H9 (cell line): Measurements from ENCODE around the gene TNIK. TPM values are rescaled to one million over a fixed set of nuclear protein-coding genes. Genes with fewer than 3 reads are reported as not detected.

Experiments
- DNase-seq: peaks from one replicate; pipeline ENCODE4 v3.0.0-alpha.2; 2017
- H2AFZ ChIP-seq: one replicate; pipeline ENCODE4 v1.6.1; 2013; ENCODE audit warnings: mild to moderate bottlenecking, low read length, control low read depth, moderate library complexity
- H2AK5ac ChIP-seq: 2 replicates; pipeline ENCODE4 v1.6.1; 2013; ENCODE audit warnings: low read length, control low read depth, mixed read lengths; ENCODE audit not compliant: insufficient read length
- H2BK120ac ChIP-seq: one replicate; pipeline ENCODE4 v1.6.1; 2013; ENCODE audit warnings: low read depth, mild to moderate bottlenecking, low read length, control low read depth, inconsistent platforms; ENCODE audit not compliant: poor library complexity, severe bottlenecking
- H2BK12ac ChIP-seq: 2 replicates; pipeline ENCODE4 v1.6.1; 2013; ENCODE audit warnings: low read length, control low read depth, mixed read lengths, low read depth; ENCODE audit not compliant: insufficient read length
- H2BK15ac ChIP-seq: 2 replicates; pipeline ENCODE4 v1.6.1; 2013; ENCODE audit warnings: low read depth, low read length, control low read depth
- H2BK20ac ChIP-seq: one replicate; pipeline ENCODE4 v1.6.1; 2013; ENCODE audit warnings: low read depth, mild to moderate bottlenecking, low read length, control low read depth, inconsistent platforms; ENCODE audit not compliant: poor library complexity, severe bottlenecking
- H2BK5ac ChIP-seq: 2 replicates; pipeline ENCODE4 v1.6.1; 2013; ENCODE audit warnings: low read length, control low read depth, mixed read lengths; ENCODE audit not compliant: insufficient read length
- H3K14ac ChIP-seq: 2 replicates; pipeline ENCODE4 v1.6.1; 2013; ENCODE audit warnings: low read length, control low read depth; ENCODE audit not compliant: insufficient read depth
- H3K18ac ChIP-seq: 2 replicates; pipeline ENCODE4 v1.6.1; 2013; ENCODE audit warnings: low read depth, mild to moderate bottlenecking, mixed read lengths, low read length, control low read depth; ENCODE audit not compliant: insufficient read length
- H3K23ac ChIP-seq: 2 replicates; pipeline ENCODE4 v1.6.1; 2013; ENCODE audit warnings: low read length, control low read depth, mixed read lengths, low read depth; ENCODE audit not compliant: insufficient read length
- H3K23me2 ChIP-seq: 2 replicates; pipeline ENCODE4 v1.6.1; 2013; ENCODE audit warnings: low read depth, mild to moderate bottlenecking, mixed read lengths, low read length, control low read depth; ENCODE audit not compliant: insufficient read length, poor library complexity, severe bottlenecking
- H3K27ac ChIP-seq: 2 replicates; pipeline ENCODE4 v1.5.1; 2013; ENCODE audit warnings: low read length, control low read depth, mixed read lengths, low read depth; ENCODE audit not compliant: insufficient read length
- H3K27me3 ChIP-seq: 2 replicates; pipeline ENCODE4 v1.6.1; 2013; ENCODE audit warnings: low read length, control low read depth, inconsistent platforms; ENCODE audit not compliant: insufficient read depth
- H3K4ac ChIP-seq: 2 replicates; pipeline ENCODE4 v1.6.1; 2013; ENCODE audit warnings: low read depth, mild to moderate bottlenecking, control low read depth, inconsistent platforms, low read length, moderate library complexity
- H3K4me1 ChIP-seq: 2 replicates; pipeline ENCODE4 v1.6.1; 2013; ENCODE audit warnings: low read length, control low read depth, inconsistent platforms; ENCODE audit not compliant: insufficient read depth
- H3K4me2 ChIP-seq: 2 replicates; pipeline ENCODE4 v1.6.1; 2013; ENCODE audit warnings: low read length, control low read depth, mixed read lengths; ENCODE audit not compliant: insufficient read length, insufficient read depth
- H3K56ac ChIP-seq: 2 replicates; pipeline ENCODE4 v1.6.1; 2013; ENCODE audit warnings: low read depth, mild to moderate bottlenecking, mixed read lengths, low read length, control low read depth; ENCODE audit not compliant: insufficient read length
- H3K79me1 ChIP-seq: 2 replicates; pipeline ENCODE4 v1.6.1; 2013; ENCODE audit warnings: low read depth, mild to moderate bottlenecking, moderate library complexity, low read length, control low read depth, inconsistent platforms; ENCODE audit not compliant: insufficient read depth, poor library complexity, severe bottlenecking
- H3K79me2 ChIP-seq: 2 replicates; pipeline ENCODE4 v1.6.1; 2013; ENCODE audit warnings: low read length, control low read depth, inconsistent platforms; ENCODE audit not compliant: insufficient read depth
- H3K9ac ChIP-seq: 2 replicates; pipeline ENCODE4 v1.6.1; 2013; ENCODE audit warnings: low read length, control low read depth, mixed read lengths; ENCODE audit not compliant: insufficient read length; ENCODE audit errors: extremely low read depth
- H3K9me3 ChIP-seq: one replicate; pipeline ENCODE4 v1.6.1; 2013; ENCODE audit warnings: low read depth, low read length, inconsistent platforms; ENCODE audit not compliant: control insufficient read depth
- H3T11ph ChIP-seq: one replicate; pipeline ENCODE4 v1.6.1; 2013; ENCODE audit warnings: mild to moderate bottlenecking, low read length, control low read depth, inconsistent platforms
- H4K20me1 ChIP-seq: one replicate; pipeline ENCODE4 v1.6.1; 2013; ENCODE audit not compliant: control insufficient read depth, insufficient read length, insufficient read depth
- H4K5ac ChIP-seq: 2 replicates; pipeline ENCODE4 v1.6.1; 2013; ENCODE audit warnings: low read depth, mild to moderate bottlenecking, mixed read lengths, low read length, control low read depth; ENCODE audit not compliant: insufficient read length
- H4K8ac ChIP-seq: replicated peaks from 2 replicates; pipeline ENCODE4 v1.6.1; 2013; ENCODE audit warnings: low read length, control low read depth, mixed read lengths, low read depth; ENCODE audit not compliant: insufficient read length
- H4K91ac ChIP-seq: 2 replicates; pipeline ENCODE4 v1.6.1; 2013; ENCODE audit warnings: low read depth, mild to moderate bottlenecking, moderate library complexity, mixed read lengths, low read length, control low read depth; ENCODE audit not compliant: insufficient read length
- H3K27ac Mint-ChIP-seq, 3 experiments: 2 replicates in 2 of 3; 3 replicates in 1 of 3; pipeline ENCODE4 v1.8.0; 2020 to 2021; ENCODE audit warnings: mixed read lengths in 3 of 3, mild to moderate bottlenecking in 1 of 3, moderate library complexity in 1 of 3
- H3K27me3 Mint-ChIP-seq: 2 replicates; pipeline ENCODE4 v1.8.0; 2021; ENCODE audit warnings: low read depth, mild to moderate bottlenecking, moderate library complexity, mixed read lengths
- H3K36me3 Mint-ChIP-seq, 3 experiments: 2 replicates in 2 of 3; 3 replicates in 1 of 3; pipeline ENCODE4 v1.8.0; 2020 to 2021; ENCODE audit warnings: low read depth in 3 of 3, mixed read lengths in 3 of 3; ENCODE audit not compliant: insufficient read depth in 1 of 3
- H3K4me1 Mint-ChIP-seq, 2 experiments: 2 replicates each; pipeline ENCODE4 v1.8.0; 2020; ENCODE audit warnings: mixed read lengths in 2 of 2
- H3K4me3 Mint-ChIP-seq, 2 experiments: 2 replicates in 1 of 2; 3 replicates in 1 of 2; pipeline ENCODE4 v1.8.0; 2020 to 2021; ENCODE audit warnings: mild to moderate bottlenecking in 2 of 2, mixed read lengths in 2 of 2, moderate library complexity in 1 of 2
- H3K9me3 Mint-ChIP-seq, 2 experiments: 2 replicates in 1 of 2; 3 replicates in 1 of 2; pipeline ENCODE4 v1.8.0; 2020; ENCODE audit warnings: mild to moderate bottlenecking in 2 of 2, mixed read lengths in 2 of 2, moderate library complexity in 1 of 2
- CTCF ChIP-seq: fragments of 200-600 bp; sonication (generic); conservative IDR thresholded peaks from 3 replicates; pipeline ENCODE4 v1.8.0; 2021; ENCODE audit warnings: antibody characterized with exemption, mild to moderate bottlenecking
- WGBS: extraction: QIAGEN DNeasy Blood & Tissue Kit; methylation state at CpG from one replicate; pipeline ENCODE4 v1.1.7; 2013; ENCODE audit warnings: missing lambda C conversion rate, low lambda C conversion rate, mixed read lengths; ENCODE audit not compliant: insufficient read length; ENCODE audit errors: extremely low coverage; 5-methylcytosine and 5-hydroxymethylcytosine counted together
- total RNA-seq: library from RNA; stranded (reverse); gene quantifications from 2 replicates; pipeline ENCODE4 v1.2.1, GENCODE V29; 2021

The TNIK gene
- total RNA-seq, 1 experiment from 2014 or later, result 15.9 TPM

- Mint-ChIP-seq H3K27ac (no peak overlapping the region), H3K9me3 (no peaks in the 10 kb centered on the region)
- no peak overlapping the region for H4K5ac ChIP-seq
Measured at GRCh38 chr3:171193693-171194092, 266.5 kb downstream of the TNIK start.

More at GRCh38 chr3:171193693-171194092, 266.5 kb downstream of the TNIK start:
- Histone ChIP-seq H3K56ac (no peak overlapping the region), H3K9me3 (no peaks in the 10 kb centered on the region), H3K9ac (no peak overlapping the region), H3T11ph (no peak overlapping the region), H3K4me2 (no peak overlapping the region), H3K79me1 (no peaks in the 10 kb centered on the region), H3K79me2 (no peaks in the 10 kb centered on the region), H2BK15ac (no peak overlapping the region), H2BK20ac (no peak overlapping the region), H3K23me2 (no peaks in the 10 kb centered on the region), H3K27me3 (no peaks in the 10 kb centered on the region), H3K14ac (no peak overlapping the region), H3K4ac (no peak overlapping the region), H4K91ac (no peak overlapping the region), H4K8ac (no peak overlapping the region), H3K4me1 (no peaks in the 10 kb centered on the region), H2BK5ac (no peak overlapping the region), H3K23ac (no peak overlapping the region), H2AK5ac (no peak overlapping the region), H3K18ac (no peak overlapping the region), H4K20me1 (no peaks in the 10 kb centered on the region), H2AFZ (no peak overlapping the region), H3K27ac (no peak overlapping the region), H2BK12ac (no peak overlapping the region), H2BK120ac (no peak overlapping the region)
- no peak for DNase-seq
- no peak overlapping the region for H3K4me3 Mint-ChIP-seq
- H3K36me3 Mint-ChIP-seq, result peaks cover 0 to 4% (median 0%) of the 10 kb centered on the region in 3 experiments; a peak in 3 of 7 replicates
- WGBS, result no CpG with 5 or more reads among the region's 1 CpG
- peaks cover 2 to 3% of the 10 kb centered on the region in 2 experiments; a peak in 1 of 4 replicates for H3K4me1 Mint-ChIP-seq
- no peaks in the 10 kb centered on the region for H3K27me3 Mint-ChIP-seq
- no peak for TF ChIP-seq CTCF
